ENCODE data around the gene ADRA2C. TPM values are rescaled to one million over a fixed set of nuclear protein-coding genes. Genes with fewer than 3 reads are reported as not detected.

Gene ADRA2C
- total and polyA plus RNA-seq, 4 donors: 0.23 to 5.4 (median 1.9) TPM

DNA sequence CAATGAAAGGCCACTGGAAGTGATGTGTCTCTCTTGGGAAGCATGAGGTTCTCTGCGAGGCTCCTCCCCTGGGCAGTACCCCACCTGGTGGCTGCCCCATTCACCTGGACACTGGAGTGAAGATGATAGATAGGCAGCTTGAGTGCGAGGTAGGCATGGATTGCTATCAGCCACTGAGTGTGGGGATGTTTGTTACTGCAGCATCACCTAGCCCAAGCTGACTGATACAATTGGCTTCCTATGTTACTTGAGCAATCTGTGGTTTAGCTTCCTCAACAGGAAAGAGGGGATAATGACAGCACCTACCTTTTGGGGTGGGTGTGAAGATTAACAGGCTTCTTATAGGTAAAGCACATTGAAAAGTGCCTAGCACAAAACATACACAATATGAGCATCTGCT is 30.8 kb downstream of the ADRA2C start:
- no peak overlapping the region for H3K27ac ChIP-seq (ENCODE audit: low read depth in 1 of 2, low read length in 1 of 2)
- no peaks in the 10 kb centered on the region for H3K4me1 ChIP-seq (ENCODE audit: control insufficient read depth in 5 of 5, insufficient read depth in 5 of 5, low read length in 5 of 5)
- no peak for TF ChIP-seq CTCF (IDR thresholded peaks at IDR 0.05; ENCODE audit: control extremely low read depth, extremely low read depth)
- no peaks in the 10 kb centered on the region for H3K36me3 ChIP-seq (ENCODE audit: control insufficient read depth in 4 of 4, insufficient read depth in 4 of 4, low read length in 4 of 4)
- DNase-seq: no peak
- peaks cover 0 to 17% (median 7%) of the 10 kb centered on the region in 4 donors for H3K9me3 ChIP-seq (ENCODE audit: control insufficient read depth in 4 of 4, insufficient read depth in 3 of 4, low read length in 3 of 4)
- 93 to 96% methylated on average over 2 of the region's 2 CpGs for WGBS, 2 donors
- H3K27me3 ChIP-seq (ENCODE audit: control insufficient read depth in 3 of 3, insufficient read depth in 3 of 3, low read length in 2 of 3): peaks cover 0 to 8% (median 0%) of the 10 kb centered on the region in 3 donors
- H3K4me3 ChIP-seq: no peak overlapping the region
- no peak overlapping the region for H3K9ac ChIP-seq (ENCODE audit: insufficient read depth in 1 of 2, low read length in 2 of 2)
- no peak for ATAC-seq (ENCODE audit: insufficient read depth, low FRiP score)

GRCh38 chr4:3797831-3798790 is 31.9 kb downstream of the ADRA2C start:
- Histone ChIP-seq H3K9ac (ENCODE audit: insufficient read depth in 1 of 2, low read length in 2 of 2) (no peak overlapping the region), H3K27me3 (ENCODE audit: control insufficient read depth in 3 of 3, insufficient read depth in 3 of 3, low read length in 2 of 3) (peaks cover 0 to 8% (median 0%) of the 10 kb centered on the region in 3 donors), H3K36me3 (ENCODE audit: control insufficient read depth in 4 of 4, insufficient read depth in 4 of 4, low read length in 4 of 4) (no peaks in the 10 kb centered on the region), H3K4me1 (ENCODE audit: control insufficient read depth in 5 of 5, insufficient read depth in 5 of 5, low read length in 5 of 5) (no peaks in the 10 kb centered on the region), H3K4me3 (no peak overlapping the region), H3K9me3 (ENCODE audit: control insufficient read depth in 4 of 4, insufficient read depth in 3 of 4, low read length in 3 of 4) (peaks cover 0 to 17% (median 7%) of the 10 kb centered on the region in 4 donors), H3K27ac (ENCODE audit: low read depth in 1 of 2, low read length in 1 of 2) (no peak overlapping the region)
- WGBS, 2 donors: 67 to 86% methylated on average over 27 to 28 of the region's 28 CpGs
- TF ChIP-seq CTCF (IDR thresholded peaks at IDR 0.05; ENCODE audit: control extremely low read depth, extremely low read depth): no peak
- no peak for ATAC-seq (ENCODE audit: insufficient read depth, low FRiP score)
- DNase-seq: no peak

DNA sequence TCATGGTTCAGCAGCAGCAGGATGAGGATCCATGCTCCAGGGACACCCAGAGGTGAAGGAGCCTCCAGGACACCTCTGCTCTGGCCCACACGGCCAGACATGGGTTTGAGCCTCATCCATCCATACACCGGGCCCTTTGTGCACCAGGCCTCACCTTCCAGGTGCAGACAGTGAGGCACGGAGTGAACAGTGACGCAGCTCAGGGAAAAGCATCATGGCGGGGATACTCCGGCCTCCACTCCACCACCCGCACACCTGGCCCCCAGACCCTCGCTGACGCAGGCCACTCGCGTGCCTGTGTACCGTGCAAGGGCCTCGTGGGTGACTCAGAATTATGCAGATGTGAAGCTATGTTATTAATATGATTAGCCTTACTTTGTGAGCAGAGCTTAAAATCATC is 33.3 kb downstream of the ADRA2C start:
- TF ChIP-seq CTCF (IDR thresholded peaks at IDR 0.05; ENCODE audit: control extremely low read depth, extremely low read depth): no peak
- Histone ChIP-seq H3K27me3 (ENCODE audit: control insufficient read depth in 3 of 3, insufficient read depth in 3 of 3, low read length in 2 of 3) (peaks cover 0 to 8% (median 5%) of the 10 kb centered on the region in 3 donors), H3K9me3 (ENCODE audit: control insufficient read depth in 4 of 4, insufficient read depth in 3 of 4, low read length in 3 of 4) (peaks cover 0 to 14% (median 6%) of the 10 kb centered on the region in 4 donors), H3K36me3 (ENCODE audit: control insufficient read depth in 4 of 4, insufficient read depth in 4 of 4, low read length in 4 of 4) (no peaks in the 10 kb centered on the region), H3K9ac (ENCODE audit: insufficient read depth in 1 of 2, low read length in 2 of 2) (no peak overlapping the region), H3K4me1 (ENCODE audit: control insufficient read depth in 5 of 5, insufficient read depth in 5 of 5, low read length in 5 of 5) (no peaks in the 10 kb centered on the region), H3K4me3 (no peak overlapping the region), H3K27ac (ENCODE audit: low read depth in 1 of 2, low read length in 1 of 2) (no peak overlapping the region)
- DNase-seq (no peak), ATAC-seq (ENCODE audit: insufficient read depth, low FRiP score) (no peak)
- WGBS, 2 donors: 88 to 92% methylated on average over 13 of the region's 13 CpGs
